ENCODE data around the gene CRIM1. TPM values are rescaled to one million over a fixed set of nuclear protein-coding genes. Genes with fewer than 3 reads are reported as not detected.

Gene CRIM1
- polyA plus RNA-seq, 1 donor = 35.6 TPM

- Histone ChIP-seq H3K27me3 (ENCODE audit: control insufficient read depth, insufficient read depth, low read length) (no peaks in the 10 kb centered on the region), H3K9me3 (ENCODE audit: control insufficient read depth, low read depth, low read length) (no peaks in the 10 kb centered on the region), H3K36me3 (ENCODE audit: control insufficient read depth, insufficient read depth, low read length) (no peaks in the 10 kb centered on the region), H3K4me3 (ENCODE audit: low read length) (no peak overlapping the region), H3K4me1 (ENCODE audit: control insufficient read depth, insufficient read depth, low read length) (peaks cover 42% of the 10 kb centered on the region), H3K27ac (ENCODE audit: low read length) (no peak overlapping the region)
- WGBS (ENCODE audit: insufficient coverage, low lambda C conversion rate) = 34% methylated on average over 3 of the region's 9 CpGs
- DNase-seq = peak in 1 of 2 donors; percentile 30
These were observed 15.7 kb downstream of the CRIM1 start for GRCh38 chr2:36371070-36371874.

DNA sequence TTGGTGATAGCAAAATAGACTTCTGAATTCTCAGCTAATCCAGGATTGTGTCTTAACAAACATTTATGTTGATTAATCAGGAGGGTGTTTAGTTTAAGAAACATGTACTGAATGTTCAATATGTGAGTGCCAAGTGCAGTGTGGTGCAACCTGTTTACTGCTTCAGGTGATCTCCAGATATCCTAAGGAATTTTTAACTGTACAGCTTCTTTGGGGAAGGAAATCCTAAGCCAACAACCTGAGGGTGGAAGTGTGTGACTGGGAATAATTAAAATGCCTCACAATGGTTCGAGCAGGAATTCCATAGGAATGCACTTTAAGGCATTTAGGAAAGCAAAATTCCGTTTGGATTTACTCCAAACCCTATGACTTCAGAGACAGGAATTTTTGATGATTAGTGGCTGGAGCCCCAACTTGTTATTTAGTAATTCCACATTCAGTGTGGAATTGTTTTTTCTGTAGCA is 16.4 kb downstream of the CRIM1 start:
- Histone ChIP-seq H3K36me3 (ENCODE audit: control insufficient read depth, insufficient read depth, low read length) (no peaks in the 10 kb centered on the region), H3K27me3 (ENCODE audit: control insufficient read depth, insufficient read depth, low read length) (no peaks in the 10 kb centered on the region), H3K4me1 (ENCODE audit: control insufficient read depth, insufficient read depth, low read length) (peaks cover 47% of the 10 kb centered on the region), H3K9me3 (ENCODE audit: control insufficient read depth, low read depth, low read length) (no peaks in the 10 kb centered on the region), H3K4me3 (ENCODE audit: low read length) (no peak overlapping the region), H3K27ac (ENCODE audit: low read length) (no peak overlapping the region)
- WGBS (ENCODE audit: insufficient coverage, low lambda C conversion rate) = no CpG with 5 or more reads among the region's 2 CpGs
- no peak for DNase-seq

- no CpG with 5 or more reads among the region's 8 CpGs for WGBS (ENCODE audit: insufficient coverage, low lambda C conversion rate)
- Histone ChIP-seq H3K27me3 (ENCODE audit: control insufficient read depth, insufficient read depth, low read length) (no peaks in the 10 kb centered on the region), H3K27ac (ENCODE audit: low read length) (peak overlapping the region; percentile 20), H3K4me1 (ENCODE audit: control insufficient read depth, insufficient read depth, low read length) (peaks cover 37% of the 10 kb centered on the region), H3K4me3 (ENCODE audit: low read length) (no peak overlapping the region), H3K9me3 (ENCODE audit: control insufficient read depth, low read depth, low read length) (no peaks in the 10 kb centered on the region), H3K36me3 (ENCODE audit: control insufficient read depth, insufficient read depth, low read length) (no peaks in the 10 kb centered on the region)
- DNase-seq = peak; percentile 44 to 76
These were observed 17.8 kb downstream of the CRIM1 start for GRCh38 chr2:36373149-36373926.

GRCh38 chr2:36374585-36374984 is 19.0 kb downstream of the CRIM1 start:
- H3K27ac ChIP-seq (ENCODE audit: low read length) = no peak overlapping the region
- no peaks in the 10 kb centered on the region for H3K36me3 ChIP-seq (ENCODE audit: control insufficient read depth, insufficient read depth, low read length)
- WGBS (ENCODE audit: insufficient coverage, low lambda C conversion rate) = no CpG with 5 or more reads among the region's 3 CpGs

DNA sequence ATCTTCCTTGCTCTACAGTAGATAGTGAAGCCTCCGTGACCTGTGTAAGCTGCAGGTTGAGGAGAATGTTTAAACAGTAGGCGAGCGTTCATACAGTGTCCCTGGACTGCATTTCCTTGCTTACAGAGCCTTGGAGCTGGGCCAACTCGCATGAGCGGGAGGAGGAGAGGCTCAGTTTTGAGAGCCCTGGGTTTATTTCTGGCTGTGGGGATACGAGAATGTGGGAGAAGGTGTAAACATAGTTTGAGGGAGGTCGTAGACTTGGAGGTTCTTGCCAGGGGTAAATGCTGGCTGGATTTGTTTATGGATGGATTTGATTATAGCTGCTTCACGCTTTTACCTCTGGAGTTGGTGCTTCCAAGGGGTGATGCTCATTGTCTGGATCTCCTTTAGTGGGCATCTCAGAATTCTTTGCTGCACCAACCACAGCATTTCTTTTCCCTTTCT is 20.8 kb downstream of the CRIM1 start:
- H3K4me3 ChIP-seq (ENCODE audit: low read length) = no peak overlapping the region

More at GRCh38 chr2:36374585-36374984, 19.0 kb downstream of the CRIM1 start:
- Histone ChIP-seq H3K4me1 (ENCODE audit: control insufficient read depth, insufficient read depth, low read length) (peaks cover 37% of the 10 kb centered on the region), H3K27me3 (ENCODE audit: control insufficient read depth, insufficient read depth, low read length) (no peaks in the 10 kb centered on the region), H3K4me3 (ENCODE audit: low read length) (no peak overlapping the region), H3K9me3 (ENCODE audit: control insufficient read depth, low read depth, low read length) (no peaks in the 10 kb centered on the region)
- DNase-seq = no peak

DNA sequence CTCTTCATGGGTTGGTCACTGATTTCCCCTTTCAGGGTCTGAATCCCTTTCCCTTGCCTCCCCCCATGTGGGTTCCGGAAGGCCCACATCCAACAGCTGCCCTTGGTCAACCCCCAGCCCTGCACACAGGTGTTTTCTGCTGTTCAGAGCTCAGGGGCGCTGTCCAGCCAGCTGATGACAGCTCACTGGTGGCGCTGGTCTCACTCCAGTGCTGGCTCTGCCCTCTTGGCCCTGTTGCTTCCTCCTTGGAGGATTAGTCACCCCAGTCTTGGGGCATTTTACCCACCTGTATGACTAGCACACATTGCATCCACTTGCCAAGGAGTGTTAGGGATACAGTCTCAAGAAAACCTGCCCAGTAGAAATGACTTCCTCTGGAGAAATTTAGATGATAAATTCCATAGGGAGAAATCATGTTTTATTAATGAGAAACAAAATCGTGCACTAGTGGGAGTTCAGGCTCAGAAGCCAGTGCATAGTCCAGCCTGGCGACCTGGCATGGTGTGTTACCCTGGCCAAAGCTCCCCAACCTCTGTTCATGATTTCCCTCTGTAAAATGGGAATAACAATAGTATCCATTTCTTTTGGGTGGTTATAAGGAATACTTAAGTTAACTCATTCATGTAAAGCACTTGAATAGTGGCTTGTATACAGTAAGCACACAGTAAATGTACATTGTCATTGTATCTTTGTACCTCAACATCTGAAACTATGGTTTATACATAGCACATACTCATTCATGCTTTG is 21.6 kb downstream of the CRIM1 start:
- no CpG with 5 or more reads among the region's 5 CpGs for WGBS (ENCODE audit: insufficient coverage, low lambda C conversion rate)
- Histone ChIP-seq H3K4me3 (ENCODE audit: low read length) (no peak overlapping the region), H3K27ac (ENCODE audit: low read length) (no peak overlapping the region), H3K36me3 (ENCODE audit: control insufficient read depth, insufficient read depth, low read length) (no peaks in the 10 kb centered on the region), H3K4me1 (ENCODE audit: control insufficient read depth, insufficient read depth, low read length) (peaks cover 45% of the 10 kb centered on the region), H3K27me3 (ENCODE audit: control insufficient read depth, insufficient read depth, low read length) (no peaks in the 10 kb centered on the region), H3K9me3 (ENCODE audit: control insufficient read depth, low read depth, low read length) (no peaks in the 10 kb centered on the region)
- DNase-seq = peak in 1 of 2 donors; percentile 48

More for the DNA sequence above, 20.8 kb downstream of the CRIM1 start:
- Histone ChIP-seq H3K27me3 (ENCODE audit: control insufficient read depth, insufficient read depth, low read length) (no peaks in the 10 kb centered on the region), H3K36me3 (ENCODE audit: control insufficient read depth, insufficient read depth, low read length) (no peaks in the 10 kb centered on the region), H3K27ac (ENCODE audit: low read length) (peak overlapping the region; percentile 32), H3K4me1 (ENCODE audit: control insufficient read depth, insufficient read depth, low read length) (peaks cover 48% of the 10 kb centered on the region), H3K9me3 (ENCODE audit: control insufficient read depth, low read depth, low read length) (no peaks in the 10 kb centered on the region)
- WGBS (ENCODE audit: insufficient coverage, low lambda C conversion rate) = no CpG with 5 or more reads among the region's 8 CpGs
- DNase-seq = peak; percentile 48 to 75

DNA sequence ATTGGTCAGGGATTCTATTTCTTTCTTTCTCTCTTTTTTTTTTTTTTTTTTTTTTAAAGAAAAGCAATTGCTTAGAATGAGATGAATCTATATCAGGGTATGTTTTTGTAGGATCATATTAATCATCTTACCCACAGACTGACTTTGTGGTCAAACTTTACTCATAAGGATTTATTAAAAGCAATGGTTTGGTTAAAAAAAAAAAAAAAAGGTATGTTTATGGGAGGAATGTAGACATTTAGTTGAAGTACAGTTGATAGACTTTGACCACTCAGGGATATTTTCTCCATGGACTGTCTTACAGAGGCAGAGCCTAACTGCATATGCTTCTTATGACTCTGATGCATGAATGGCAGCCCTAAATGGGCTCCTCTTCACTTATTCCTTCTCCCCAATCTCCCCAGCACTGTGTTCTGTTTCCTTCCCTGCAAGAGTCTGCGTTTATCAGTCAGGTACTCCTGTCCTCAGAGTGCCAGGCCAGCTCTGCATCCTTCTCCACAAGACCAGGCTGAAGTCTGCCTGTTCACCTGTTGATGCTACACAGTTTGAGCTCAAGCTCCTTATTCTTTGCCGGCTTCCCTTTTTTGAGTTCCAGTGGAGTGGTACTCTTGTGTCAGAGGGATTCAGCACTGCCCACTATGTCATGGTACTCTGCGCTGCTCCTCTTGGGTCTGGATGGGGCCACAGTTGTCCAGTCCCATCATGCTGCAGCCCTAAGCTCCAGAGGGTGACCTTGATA is 24.3 kb downstream of the CRIM1 start:
- no peak overlapping the region for H3K4me3 ChIP-seq (ENCODE audit: low read length)
- H3K4me1 ChIP-seq (ENCODE audit: control insufficient read depth, insufficient read depth, low read length) = peaks cover 36% of the 10 kb centered on the region
- peak in 1 of 2 donors; percentile 33 for DNase-seq
- peak overlapping the region; percentile 41 for H3K27ac ChIP-seq (ENCODE audit: low read length)
- WGBS (ENCODE audit: insufficient coverage, low lambda C conversion rate) = 80% methylated on average over 1 of the region's 3 CpGs
- no peaks in the 10 kb centered on the region for H3K27me3 ChIP-seq (ENCODE audit: control insufficient read depth, insufficient read depth, low read length)
- H3K36me3 ChIP-seq (ENCODE audit: control insufficient read depth, insufficient read depth, low read length) = no peaks in the 10 kb centered on the region
- no peaks in the 10 kb centered on the region for H3K9me3 ChIP-seq (ENCODE audit: control insufficient read depth, low read depth, low read length)

GRCh38 chr2:36380624-36381481 is 25.3 kb downstream of the CRIM1 start:
- Histone ChIP-seq H3K36me3 (ENCODE audit: control insufficient read depth, insufficient read depth, low read length) (no peaks in the 10 kb centered on the region), H3K27ac (ENCODE audit: low read length) (peak overlapping the region; percentile 41), H3K27me3 (ENCODE audit: control insufficient read depth, insufficient read depth, low read length) (no peaks in the 10 kb centered on the region), H3K9me3 (ENCODE audit: control insufficient read depth, low read depth, low read length) (no peaks in the 10 kb centered on the region), H3K4me3 (ENCODE audit: low read length) (no peak overlapping the region), H3K4me1 (ENCODE audit: control insufficient read depth, insufficient read depth, low read length) (peaks cover 32% of the 10 kb centered on the region)
- DNase-seq = peak; percentile 71 to 89
- WGBS (ENCODE audit: insufficient coverage, low lambda C conversion rate) = no CpG with 5 or more reads among the region's 15 CpGs

- Histone ChIP-seq H3K4me1 (ENCODE audit: control insufficient read depth, insufficient read depth, low read length) (peaks cover 22% of the 10 kb centered on the region), H3K27me3 (ENCODE audit: control insufficient read depth, insufficient read depth, low read length) (no peaks in the 10 kb centered on the region), H3K9me3 (ENCODE audit: control insufficient read depth, low read depth, low read length) (no peaks in the 10 kb centered on the region), H3K4me3 (ENCODE audit: low read length) (no peak overlapping the region), H3K36me3 (ENCODE audit: control insufficient read depth, insufficient read depth, low read length) (no peaks in the 10 kb centered on the region), H3K27ac (ENCODE audit: low read length) (no peak overlapping the region)
- no CpG with 5 or more reads among the region's 6 CpGs for WGBS (ENCODE audit: insufficient coverage, low lambda C conversion rate)
- DNase-seq = no peak
These were observed 26.4 kb downstream of the CRIM1 start for GRCh38 chr2:36381993-36382392.

Measured in large intestine (tissue), 3 donors.